ENCODE measurements around the gene LHFPL3.
"Not testable (repeated sequence)": the region's sequence is repeated elsewhere in the genome, so short reads cannot be mapped to it uniquely, and the experiment has no call there.

DNA sequence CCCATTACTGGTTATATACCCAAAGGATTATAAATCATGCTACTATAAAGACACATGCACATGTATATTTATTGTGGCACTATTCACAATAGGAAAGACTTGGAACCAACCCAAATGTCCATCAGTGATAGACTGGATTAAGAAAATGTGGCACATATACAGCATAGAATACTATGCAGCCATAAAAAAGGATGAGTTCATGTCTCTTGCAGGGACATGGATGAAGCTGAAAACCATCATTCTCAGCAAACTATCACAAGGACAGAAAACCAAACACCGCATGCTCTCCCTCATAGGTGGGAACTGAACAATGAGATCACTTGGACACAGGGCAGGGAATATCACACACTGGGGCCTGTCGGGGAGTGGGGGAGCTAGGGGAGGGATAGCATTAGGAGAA, 392.6 kb downstream of the LHFPL3 start:
- TF ChIP-seq EP300 (conservative IDR thresholded peaks at IDR 0.05; ENCODE audit: poor library complexity, severe bottlenecking); CTCF (IDR thresholded peaks at IDR 0.05; ENCODE audit: poor library complexity, severe bottlenecking); REST (IDR thresholded peaks at IDR 0.05; ENCODE audit: borderline replicate concordance); EZH2 (IDR thresholded peaks at IDR 0.05; ENCODE audit: borderline replicate concordance, insufficient read depth, low read length, poor library complexity, severe bottlenecking); POLR2AphosphoS5 (IDR thresholded peaks at IDR 0.05): not testable (repeated sequence)
